KMS-11 (cell line): ENCODE results near the gene NUDT16L1.
"Not testable (repeated sequence)": the region's sequence is repeated elsewhere in the genome, so short reads cannot be mapped to it uniquely, and the experiment has no call there.

ENCODE experiments used
- H2AFZ ChIP-seq: fragments of 200-600 bp; sonication (generic); 2 replicates; pipeline ENCODE4 v1.6.1; 2016; ENCODE audit warnings: antibody characterized with exemption, mixed run types, low read depth
- H3K27ac ChIP-seq: fragments of 200-600 bp; sonication (generic); 2 replicates; pipeline ENCODE4 v1.6.1; 2016; ENCODE audit warnings: mild to moderate bottlenecking, mixed run types
- H3K27me3 ChIP-seq: fragments of 200-600 bp; sonication (generic); 2 replicates; pipeline ENCODE4 v1.6.1; 2017; ENCODE audit warnings: mild to moderate bottlenecking, low read depth, mixed run types, moderate library complexity; ENCODE audit not compliant: insufficient read depth
- H3K36me3 ChIP-seq: fragments of 200-600 bp; sonication (generic); 2 replicates; pipeline ENCODE4 v1.6.1; 2017; ENCODE audit warnings: mild to moderate bottlenecking, mixed run types; ENCODE audit not compliant: insufficient read depth
- H3K4me1 ChIP-seq: fragments of 200-600 bp; sonication (generic); 2 replicates; pipeline ENCODE4 v1.6.1; 2016; ENCODE audit warnings: mild to moderate bottlenecking, low read depth, mixed run types; ENCODE audit not compliant: poor library complexity, severe bottlenecking
- H3K4me2 ChIP-seq: fragments of 200-600 bp; sonication (generic); 2 replicates; pipeline ENCODE4 v1.7.0; 2016; ENCODE audit warnings: mild to moderate bottlenecking, mixed run types
- H3K4me3 ChIP-seq: fragments of 200-600 bp; sonication (generic); IDR thresholded peaks from 2 replicates; pipeline ENCODE4 v1.6.1; 2017; ENCODE audit warnings: low read depth, low read length, mixed read lengths; ENCODE audit not compliant: insufficient read depth
- H3K79me2 ChIP-seq: fragments of 200-600 bp; sonication (generic); 2 replicates; pipeline ENCODE4 v1.6.1; 2016; ENCODE audit warnings: low read depth, mixed run types; ENCODE audit not compliant: insufficient read depth
- H3K9ac ChIP-seq: fragments of 200-600 bp; sonication (generic); 2 replicates; pipeline ENCODE4 v1.6.1; 2016; ENCODE audit warnings: mild to moderate bottlenecking, mixed run types
- H4K20me1 ChIP-seq: fragments of 200-600 bp; sonication (generic); 2 replicates; pipeline ENCODE4 v1.6.1; 2016; ENCODE audit warnings: mild to moderate bottlenecking, mixed run types; ENCODE audit not compliant: insufficient read depth
- TF ChIP-seq, protein P1 (sequence below): fragments of 200-600 bp; sonication (generic); conservative IDR thresholded peaks from 2 replicates; pipeline ENCODE4 v1.6.1; 2017; ENCODE audit warnings: low read depth, mild to moderate bottlenecking, antibody characterized with exemption, low read length, moderate library complexity, mixed read lengths

NUDT16L1 gene

DNA sequence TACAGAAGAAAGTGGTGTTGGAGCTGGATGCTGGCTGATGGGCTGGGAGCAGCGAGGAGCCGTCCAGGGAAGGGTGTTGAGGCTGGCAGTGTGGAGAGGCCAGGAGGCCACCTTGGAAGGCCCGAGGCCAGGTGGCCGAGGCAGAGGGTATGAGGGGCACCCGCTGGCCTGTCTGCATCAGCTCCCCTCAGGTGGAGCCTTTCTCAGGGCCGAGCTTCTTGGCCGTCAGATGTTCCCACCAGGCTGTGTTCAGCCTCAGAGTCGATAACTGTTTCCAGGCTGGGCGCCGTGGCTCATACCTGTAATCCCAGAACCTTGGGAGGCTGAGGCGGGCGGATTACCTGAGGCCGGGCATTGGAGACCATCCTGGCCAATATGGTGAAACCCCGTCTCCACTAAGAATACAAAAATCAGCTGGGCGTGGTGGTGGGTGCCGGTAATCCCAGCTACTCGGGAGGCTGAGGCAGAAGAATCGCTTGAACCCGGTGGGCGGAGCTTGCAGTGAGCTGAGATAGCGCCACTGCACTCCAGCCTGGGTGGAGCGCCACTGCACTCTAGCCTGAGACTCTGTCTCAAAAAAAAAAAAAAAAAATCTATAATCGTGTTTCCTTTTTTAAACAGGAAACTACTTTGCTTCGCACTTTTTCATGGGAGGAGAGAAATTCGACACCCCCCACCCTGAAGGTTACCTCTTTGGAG, 43.5 kb upstream of the NUDT16L1 start:
- Histone ChIP-seq H2AFZ (no peak overlapping the region), H3K27me3 (no peaks in the 10 kb centered on the region), H4K20me1 (no peaks in the 10 kb centered on the region), H3K4me3 (no peak overlapping the region), H3K79me2 (no peaks in the 10 kb centered on the region; the same call in 1 of the 2 replicates), H3K4me2 (no peak overlapping the region), H3K36me3 (no peaks in the 10 kb centered on the region), H3K27ac (no peak overlapping the region), H3K9ac (no peak overlapping the region), H3K4me1 (peaks cover 8% of the 10 kb centered on the region)
- TF ChIP-seq, protein P1, sequence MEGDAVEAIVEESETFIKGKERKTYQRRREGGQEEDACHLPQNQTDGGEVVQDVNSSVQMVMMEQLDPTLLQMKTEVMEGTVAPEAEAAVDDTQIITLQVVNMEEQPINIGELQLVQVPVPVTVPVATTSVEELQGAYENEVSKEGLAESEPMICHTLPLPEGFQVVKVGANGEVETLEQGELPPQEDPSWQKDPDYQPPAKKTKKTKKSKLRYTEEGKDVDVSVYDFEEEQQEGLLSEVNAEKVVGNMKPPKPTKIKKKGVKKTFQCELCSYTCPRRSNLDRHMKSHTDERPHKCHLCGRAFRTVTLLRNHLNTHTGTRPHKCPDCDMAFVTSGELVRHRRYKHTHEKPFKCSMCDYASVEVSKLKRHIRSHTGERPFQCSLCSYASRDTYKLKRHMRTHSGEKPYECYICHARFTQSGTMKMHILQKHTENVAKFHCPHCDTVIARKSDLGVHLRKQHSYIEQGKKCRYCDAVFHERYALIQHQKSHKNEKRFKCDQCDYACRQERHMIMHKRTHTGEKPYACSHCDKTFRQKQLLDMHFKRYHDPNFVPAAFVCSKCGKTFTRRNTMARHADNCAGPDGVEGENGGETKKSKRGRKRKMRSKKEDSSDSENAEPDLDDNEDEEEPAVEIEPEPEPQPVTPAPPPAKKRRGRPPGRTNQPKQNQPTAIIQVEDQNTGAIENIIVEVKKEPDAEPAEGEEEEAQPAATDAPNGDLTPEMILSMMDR = no peak

DNA sequence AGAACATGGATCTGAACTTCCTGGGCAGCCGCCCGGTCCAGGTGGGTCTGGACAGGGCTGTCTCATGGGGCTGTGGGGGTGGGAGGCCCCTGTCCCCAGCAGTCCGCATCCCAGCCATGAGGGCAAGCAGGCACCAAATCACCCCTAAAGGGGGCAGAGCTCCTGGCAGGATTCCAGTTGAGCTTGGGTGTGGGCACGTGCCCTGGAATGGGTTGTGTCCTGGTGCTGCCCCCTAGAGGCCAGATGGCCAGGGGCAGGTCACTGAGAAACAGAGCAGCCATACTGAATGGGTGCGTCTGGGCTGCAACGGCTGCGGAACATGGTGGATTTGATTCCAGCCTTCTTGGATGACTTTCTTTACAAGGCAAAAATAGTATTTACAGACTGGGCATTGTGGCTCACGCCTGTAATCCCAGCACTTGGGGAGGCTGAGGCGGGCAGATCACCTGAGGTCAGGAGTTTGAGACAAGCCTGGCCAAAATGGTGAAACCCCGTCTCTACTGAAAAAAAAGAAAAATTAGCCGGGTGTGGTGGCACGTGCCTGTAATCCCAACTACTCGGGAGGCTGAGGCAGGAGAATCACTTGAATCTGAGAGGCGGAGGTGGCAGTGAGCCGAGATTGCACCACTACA, 42.8 kb upstream of the NUDT16L1 start:
- not testable (repeated sequence) for H3K79me2 ChIP-seq, H3K9ac ChIP-seq, H4K20me1 ChIP-seq, H3K4me3 ChIP-seq, H2AFZ ChIP-seq, H3K27me3 ChIP-seq, H3K4me2 ChIP-seq, H3K4me1 ChIP-seq, H3K36me3 ChIP-seq, H3K27ac ChIP-seq
- TF ChIP-seq, protein P1 = peak; percentile 94

DNA sequence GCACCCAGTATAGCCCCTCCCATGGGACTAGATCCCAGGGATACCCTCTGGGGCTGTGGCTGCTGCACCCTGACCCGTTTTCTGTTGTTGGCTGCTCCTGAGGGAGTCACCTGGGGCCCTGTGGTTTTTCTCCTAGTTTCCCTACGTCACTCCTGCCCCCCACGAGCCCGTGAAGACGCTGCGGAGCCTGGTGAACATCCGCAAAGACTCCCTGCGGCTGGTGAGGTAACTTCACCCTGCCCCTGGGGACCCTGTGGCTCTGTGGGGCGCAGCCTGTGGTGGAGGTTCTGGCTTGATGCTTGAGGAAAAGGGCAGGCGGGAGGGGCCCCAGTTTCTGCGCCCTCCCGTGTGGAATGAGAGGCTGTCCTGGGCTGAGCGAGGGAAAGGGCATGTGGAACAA, 41.5 kb upstream of the NUDT16L1 start:
- TF ChIP-seq, protein P1 = no peak
- Histone ChIP-seq H2AFZ (no peak overlapping the region), H3K4me2 (no peak overlapping the region), H3K27ac (no peak overlapping the region), H3K9ac (no peak overlapping the region), H3K36me3 (no peaks in the 10 kb centered on the region), H3K4me3 (no peak overlapping the region), H3K27me3 (no peaks in the 10 kb centered on the region), H3K4me1 (peaks cover 8% of the 10 kb centered on the region), H3K79me2 (no peaks in the 10 kb centered on the region), H4K20me1 (no peaks in the 10 kb centered on the region)

DNA sequence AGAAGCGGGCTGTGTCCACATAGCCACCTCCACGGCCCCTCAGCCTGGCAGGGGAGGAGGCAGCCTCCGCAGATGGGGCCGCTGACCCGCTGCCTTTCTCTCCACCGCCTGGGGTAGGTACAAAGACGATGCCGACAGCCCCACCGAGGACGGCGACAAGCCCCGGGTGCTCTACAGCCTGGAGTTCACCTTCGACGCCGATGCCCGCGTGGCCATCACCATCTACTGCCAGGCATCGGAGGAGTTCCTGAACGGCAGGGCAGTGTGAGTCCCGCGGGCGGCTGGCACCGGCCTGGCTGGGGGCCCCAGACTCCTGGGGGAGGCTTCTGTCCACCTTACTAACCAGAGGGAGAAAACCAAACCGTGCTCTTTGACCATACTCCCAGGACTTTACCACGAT, 40.8 kb upstream of the NUDT16L1 start:
- Histone ChIP-seq H2AFZ (no peak overlapping the region), H4K20me1 (no peaks in the 10 kb centered on the region), H3K36me3 (no peaks in the 10 kb centered on the region), H3K4me1 (peaks cover 8% of the 10 kb centered on the region), H3K9ac (no peak overlapping the region), H3K79me2 (no peaks in the 10 kb centered on the region), H3K4me2 (no peak overlapping the region), H3K27me3 (no peaks in the 10 kb centered on the region), H3K27ac (no peak overlapping the region), H3K4me3 (no peak overlapping the region)
- TF ChIP-seq, protein P1 = no peak
